Measurements from ENCODE around the gene LENG9.
"Not testable (repeated sequence)": the region's sequence is repeated elsewhere in the genome, so short reads cannot be mapped to it uniquely, and the experiment has no call there.

The LENG9 gene

DNA sequence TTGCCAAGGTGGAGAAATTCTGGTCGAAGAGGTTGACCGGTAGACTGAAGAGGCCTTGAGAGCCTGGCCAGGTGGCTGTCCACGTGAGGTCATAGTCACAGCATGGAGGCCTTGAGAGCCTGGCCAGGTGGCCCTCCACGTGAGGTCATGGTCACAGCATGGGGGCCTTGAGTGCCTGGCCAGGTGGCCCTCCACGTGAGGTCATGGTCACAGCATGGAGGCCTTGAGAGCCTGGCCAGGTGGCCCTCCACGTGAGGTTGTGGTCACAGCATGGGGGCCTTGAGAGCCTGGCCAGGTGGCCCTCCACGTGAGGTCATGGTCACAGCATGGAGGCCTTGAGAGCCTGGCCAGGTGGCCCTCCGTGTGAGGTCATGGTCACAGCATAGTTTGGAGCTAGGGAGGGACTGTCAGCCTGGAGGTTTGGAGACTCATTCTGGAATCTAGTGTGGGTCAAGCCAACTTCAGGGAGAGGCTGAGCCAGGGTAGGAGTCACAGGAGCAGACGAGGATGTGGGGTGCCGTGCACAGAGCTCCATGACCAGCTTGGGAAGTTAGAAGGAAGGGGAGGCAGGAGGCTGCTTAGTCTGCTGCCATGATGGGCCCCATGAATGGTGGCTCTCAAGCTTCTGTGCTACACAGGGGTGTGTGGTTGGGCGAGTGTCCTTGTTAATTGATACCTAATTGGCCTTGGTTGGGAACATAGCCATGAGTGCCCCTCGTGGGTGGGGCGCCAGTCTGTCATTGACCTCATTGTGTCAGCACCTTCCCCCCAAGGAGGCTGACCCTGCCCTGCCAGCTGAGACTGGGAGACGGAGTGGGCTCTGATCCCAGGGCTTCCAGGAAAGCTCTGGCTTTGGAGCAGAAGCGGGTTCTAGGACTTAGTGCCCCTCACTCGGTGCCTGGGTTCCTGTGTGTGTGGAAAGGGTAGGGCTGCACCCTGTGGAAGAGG lies 4.0 kb downstream of the LENG9 start:
- no peak for DNase-seq (ENCODE audit: low spot score)

DNA sequence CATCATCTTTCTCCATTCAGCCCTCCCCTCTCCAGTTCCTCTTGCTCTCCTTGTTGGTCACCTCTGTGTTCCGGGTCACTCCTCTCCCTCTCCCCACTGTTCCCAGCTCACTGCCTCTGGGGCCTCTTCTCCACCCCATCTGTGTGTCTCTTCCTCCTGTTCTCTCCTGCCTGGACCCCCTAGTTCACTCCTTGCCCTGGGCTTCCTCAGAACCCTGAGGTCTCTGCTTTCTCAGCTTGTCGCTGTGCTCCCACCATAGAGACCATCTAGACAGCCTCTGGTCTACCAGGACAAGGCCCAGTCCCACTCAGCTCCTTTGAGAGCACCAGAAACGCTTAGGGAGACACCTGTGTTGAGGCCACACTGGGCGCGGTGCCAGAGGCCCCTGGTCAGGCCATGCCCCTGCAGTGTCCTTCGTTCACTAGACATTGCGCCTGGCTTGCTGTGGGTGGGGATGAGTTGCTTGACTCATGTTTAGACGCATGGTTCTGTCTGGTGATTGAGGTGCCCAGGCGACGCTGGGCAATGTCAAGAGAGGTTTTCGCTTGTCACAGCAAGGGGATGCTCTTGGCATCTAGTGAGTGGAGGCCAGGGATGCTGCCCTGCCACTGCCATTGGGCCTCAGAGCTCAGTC lies 4.8 kb downstream of the LENG9 start:
- no peak for DNase-seq (ENCODE audit: low spot score)

DNA sequence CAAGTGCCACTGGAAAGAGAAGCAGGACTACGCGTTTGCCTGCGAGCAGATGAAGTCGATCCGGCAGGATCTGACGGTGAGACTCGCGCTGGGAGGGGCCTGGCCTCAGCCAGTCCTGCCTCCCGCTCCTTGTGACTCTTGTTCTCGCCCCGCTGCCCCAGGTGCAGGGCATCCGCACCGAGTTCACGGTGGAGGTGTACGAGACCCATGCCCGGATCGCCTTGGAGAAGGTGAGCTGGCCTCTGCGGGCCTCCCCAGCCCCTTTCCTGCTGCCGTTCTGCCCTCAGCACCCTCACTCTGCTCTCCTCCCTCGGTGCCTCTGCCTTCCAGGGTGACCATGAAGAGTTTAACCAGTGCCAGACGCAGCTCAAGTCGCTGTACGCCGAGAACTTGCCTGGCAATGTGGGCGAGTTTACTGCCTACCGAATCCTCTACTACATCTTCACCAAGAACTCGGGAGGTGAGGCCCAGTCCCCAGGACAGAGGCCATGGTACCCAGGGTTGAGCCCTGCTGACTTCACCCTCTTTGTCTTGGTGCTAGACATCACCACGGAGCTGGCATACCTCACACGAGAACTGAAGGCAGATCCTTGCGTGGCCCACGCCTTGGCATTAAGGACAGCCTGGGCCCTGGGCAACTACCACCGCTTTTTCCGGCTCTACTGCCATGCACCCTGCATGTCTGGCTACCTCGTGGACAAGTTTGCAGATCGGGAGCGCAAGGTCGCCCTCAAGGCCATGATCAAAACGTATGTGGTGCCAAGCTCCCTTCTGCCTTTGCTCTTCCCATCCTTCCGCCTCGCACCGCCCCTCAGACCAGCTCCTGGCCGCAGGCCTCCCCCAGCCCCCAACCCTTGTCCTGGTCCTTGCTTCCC lies 5.6 kb downstream of the LENG9 start:
- DNase-seq (ENCODE audit: low spot score): no peak

DNA sequence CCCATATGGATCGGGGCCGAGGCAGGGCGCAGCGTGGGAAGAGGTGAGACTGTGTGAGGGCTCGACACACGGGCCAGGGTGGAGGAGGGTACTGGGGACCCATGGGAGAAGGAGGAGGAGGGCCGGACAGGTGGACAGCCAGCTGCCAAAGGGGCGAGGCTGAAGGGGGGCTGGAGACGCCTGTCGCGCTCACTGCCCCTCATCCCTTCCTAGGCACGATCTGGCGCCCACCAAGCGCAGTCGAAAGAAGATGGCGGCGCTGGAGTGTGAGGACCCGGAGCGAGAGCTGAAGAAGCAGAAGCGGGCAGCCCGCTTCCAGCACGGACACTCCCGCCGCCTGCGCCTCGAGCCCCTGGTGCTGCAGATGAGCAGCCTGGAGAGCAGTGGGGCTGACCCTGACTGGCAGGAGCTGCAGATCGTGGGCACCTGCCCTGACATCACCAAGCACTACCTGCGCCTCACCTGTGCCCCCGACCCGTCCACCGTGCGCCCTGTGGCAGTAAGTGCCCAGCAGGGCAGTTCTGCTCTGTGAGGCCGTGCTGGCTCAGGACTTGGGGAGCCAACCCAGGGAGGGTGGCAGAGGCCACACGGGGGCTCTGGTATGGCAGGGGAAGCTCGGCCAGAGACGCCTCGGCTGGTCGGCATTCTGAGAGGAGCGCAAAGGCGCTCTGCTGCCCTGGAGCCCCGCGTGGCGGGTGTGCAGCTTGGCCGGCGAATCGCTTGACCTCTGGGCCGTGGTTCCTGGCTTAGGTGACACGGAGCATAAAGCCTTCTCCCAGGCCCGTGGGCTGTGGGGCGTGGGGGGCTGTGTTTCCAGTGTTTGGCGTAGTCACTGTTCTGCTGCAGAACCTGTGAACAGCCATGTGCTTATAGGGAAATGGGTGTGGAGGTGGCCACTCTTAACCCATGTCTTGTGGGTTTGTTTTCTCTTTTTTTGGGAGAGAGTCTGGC lies 6.9 kb downstream of the LENG9 start:
- no peak for DNase-seq (ENCODE audit: low spot score)

DNA sequence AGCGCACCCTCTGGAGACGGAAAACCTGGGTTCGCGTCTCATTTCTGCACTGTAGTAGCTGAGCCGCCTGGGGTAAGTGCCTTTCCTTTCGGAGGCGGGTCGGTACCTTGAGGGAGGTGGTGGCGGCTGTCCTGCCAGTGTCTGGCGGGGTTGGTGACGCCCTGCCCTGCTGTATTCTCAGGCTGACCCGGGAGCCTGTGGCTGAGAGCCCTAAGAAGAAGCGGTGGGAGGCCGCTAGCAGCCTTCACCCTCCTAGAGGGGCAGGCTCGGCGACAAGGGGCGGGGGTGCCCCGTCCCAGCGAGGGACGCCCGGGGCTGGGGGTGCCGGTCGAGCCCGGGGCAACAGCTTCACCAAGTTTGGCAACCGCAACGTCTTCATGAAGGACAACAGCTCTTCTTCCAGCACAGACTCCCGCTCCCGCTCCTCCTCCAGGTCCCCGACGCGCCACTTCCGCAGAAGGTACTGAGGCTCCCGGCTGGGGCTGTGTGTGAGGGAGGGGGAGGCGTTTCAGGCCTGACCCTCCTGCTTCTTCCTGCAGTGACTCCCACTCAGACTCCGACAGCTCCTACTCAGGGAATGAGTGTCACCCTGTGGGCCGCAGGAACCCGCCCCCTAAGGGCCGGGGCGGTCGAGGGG lies 7.7 kb downstream of the LENG9 start:
- DNase-seq (ENCODE audit: low spot score): no peak

DNA sequence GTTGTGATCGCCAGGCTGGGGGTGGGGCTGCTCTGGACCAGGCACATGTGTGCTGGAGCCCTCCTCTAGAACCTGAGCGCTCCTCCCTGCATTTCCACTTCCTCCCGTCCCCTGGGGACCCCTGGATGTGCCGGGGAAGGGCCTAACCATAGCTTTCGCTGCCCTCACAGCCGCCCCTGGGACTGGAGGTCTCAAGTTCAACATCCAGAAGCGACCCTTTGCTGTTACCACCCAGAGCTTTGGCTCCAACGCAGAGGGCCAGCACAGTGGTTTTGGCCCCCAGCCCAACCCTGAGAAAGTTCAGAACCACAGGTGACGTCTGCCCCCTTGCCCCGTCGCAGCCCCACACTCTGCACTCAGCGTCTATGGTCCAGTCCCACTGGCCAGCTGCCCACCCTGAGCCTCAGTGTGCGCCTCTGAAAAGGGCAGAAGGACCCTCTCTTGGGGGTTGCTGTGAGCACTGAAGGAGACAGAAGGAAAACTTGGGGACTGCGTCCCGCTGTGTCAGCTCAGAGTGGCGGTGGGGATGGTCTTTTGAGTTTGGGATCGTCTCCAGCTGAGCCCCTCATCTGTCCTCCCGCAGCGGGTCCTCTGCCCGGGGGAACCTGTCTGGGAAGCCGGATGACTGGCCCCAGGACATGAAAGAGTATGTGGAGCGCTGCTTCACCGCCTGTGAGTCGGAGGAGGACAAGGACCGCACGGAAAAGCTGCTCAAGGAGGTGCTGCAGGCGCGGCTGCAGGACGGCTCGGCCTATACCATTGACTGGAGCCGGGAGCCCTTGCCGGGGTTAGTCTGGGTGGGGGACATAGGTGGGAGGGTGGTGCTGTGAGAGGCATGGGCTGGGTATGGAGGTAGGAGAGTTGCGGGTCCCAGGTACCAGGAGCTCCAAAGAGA lies 8.6 kb downstream of the LENG9 start:
- no peak for DNase-seq (ENCODE audit: low spot score)

DNA sequence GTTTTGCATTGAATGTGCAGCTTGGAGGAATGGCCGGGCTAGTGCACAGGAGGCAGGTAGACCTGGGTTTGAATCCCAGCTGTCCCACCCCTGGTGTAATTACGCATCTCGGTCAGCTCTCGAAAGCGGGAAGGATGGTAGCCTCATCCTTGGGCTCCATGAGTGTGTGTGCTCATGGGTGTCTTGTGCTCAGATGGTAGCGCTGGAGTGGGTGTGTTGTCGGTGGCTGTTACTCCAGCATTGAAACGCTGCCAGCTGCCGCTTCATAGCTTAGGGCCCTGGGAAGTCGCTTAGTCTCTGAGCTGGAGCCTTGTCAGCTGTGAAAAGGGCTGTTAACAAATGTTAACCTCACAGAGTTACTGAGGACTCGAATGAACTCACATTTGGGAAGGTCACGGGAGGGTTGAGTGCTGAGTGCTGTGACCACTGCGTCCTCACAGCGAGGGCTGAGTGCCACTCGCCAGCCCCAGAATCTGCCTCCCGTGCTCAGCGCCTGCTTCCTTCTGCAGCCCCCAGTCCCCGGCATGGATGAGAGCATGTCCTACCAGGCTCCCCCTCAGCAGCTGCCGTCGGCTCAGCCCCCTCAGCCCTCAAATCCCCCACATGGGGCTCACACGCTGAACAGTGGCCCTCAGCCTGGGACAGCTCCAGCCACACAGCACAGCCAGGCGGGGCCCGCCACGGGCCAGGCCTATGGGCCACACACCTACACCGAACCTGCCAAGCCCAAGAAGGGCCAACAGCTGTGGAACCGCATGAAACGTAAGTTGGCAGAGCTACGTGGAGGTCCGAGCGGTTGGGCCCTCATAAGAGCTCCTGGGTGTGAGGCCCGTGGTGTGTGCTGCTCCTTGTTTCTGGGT lies 9.4 kb downstream of the LENG9 start:
- DNase-seq (ENCODE audit: low spot score): no peak

DNA sequence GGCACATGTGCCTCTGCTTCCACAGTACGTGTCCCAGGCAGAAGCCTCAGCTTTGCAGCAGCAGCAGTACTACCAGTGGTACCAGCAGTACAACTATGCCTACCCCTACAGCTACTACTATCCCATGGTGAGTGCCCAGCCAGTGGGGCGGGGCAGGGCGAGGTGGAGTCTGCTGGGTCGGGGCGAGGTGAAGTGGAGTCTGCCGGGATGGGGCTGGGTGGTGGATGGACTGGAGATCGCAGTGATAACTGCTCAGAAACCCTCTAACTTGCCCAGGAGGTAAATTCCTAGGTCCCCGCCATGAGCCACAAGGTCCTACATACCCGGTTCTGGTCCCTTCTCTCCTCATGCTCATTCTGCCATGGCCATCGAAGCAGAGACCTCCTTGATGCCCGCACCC lies 11.0 kb downstream of the LENG9 start:
- no peak for DNase-seq (ENCODE audit: low spot score)

DNA sequence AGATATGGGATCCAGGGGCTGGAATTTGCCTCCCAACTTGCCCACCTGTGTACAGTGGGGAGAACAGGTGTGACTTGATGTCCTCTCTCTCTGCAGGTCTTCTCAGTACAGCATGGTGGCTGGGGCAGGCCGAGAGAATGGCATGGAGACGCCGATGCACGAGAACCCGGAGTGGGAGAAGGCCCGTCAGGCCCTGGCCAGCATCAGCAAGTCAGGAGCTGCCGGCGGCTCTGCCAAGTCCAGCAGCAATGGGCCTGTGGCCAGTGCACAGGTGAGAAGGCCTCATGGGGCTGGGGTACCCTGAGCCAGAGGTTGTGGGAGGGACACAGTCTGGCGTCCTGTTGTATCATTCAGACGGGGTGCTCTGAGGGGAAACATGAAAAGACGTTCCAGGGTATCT lies 11.6 kb downstream of the LENG9 start:
- DNase-seq (ENCODE audit: low spot score): no peak

DNA sequence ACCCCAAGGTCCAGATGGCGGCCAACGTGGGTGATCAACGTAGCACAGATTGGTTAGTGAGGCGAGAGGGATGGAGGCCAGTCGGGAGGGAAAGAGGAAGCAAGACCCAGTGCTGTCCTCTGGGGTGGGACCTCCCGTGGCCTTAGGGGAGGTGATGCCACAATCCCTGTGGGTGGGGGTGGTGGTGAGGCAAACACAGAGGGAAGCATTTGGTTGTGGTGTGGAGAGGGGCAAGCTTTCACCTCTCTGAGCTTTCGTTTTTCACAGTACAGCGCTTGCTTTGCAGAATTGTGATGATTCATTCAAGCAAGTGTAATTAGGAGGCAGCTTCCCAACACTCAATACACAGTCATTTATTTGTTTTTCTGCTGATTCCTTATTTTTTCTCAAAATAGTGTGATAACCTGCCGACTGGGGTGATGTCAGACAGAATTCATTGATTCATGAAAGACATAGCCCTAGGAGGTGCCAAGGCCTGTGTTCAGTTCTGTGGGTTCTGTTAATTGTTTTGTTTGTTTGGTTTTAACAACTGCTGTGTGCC lies 12.2 kb downstream of the LENG9 start:
- no peak for DNase-seq (ENCODE audit: low spot score)

DNA sequence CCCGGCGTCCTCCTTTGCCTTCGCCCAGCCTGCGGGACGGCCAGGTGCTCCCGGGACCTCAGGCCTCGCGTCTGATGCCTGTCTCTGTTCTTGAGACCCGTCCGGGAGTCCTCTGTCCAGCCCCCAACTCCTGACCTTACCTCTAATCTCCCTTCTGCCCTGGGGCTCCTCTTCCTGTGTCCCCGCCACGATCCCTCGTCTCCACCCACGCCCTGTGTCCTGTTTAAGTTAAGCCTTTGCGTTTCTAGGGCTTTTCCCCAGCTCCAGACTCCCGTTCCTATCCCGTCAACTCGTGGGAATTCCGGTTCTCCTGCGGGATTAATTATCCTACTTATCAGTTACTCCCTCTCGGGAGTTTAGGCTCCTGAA lies 13.9 kb downstream of the LENG9 start:
- no peak for DNase-seq (ENCODE audit: low spot score)

DNA sequence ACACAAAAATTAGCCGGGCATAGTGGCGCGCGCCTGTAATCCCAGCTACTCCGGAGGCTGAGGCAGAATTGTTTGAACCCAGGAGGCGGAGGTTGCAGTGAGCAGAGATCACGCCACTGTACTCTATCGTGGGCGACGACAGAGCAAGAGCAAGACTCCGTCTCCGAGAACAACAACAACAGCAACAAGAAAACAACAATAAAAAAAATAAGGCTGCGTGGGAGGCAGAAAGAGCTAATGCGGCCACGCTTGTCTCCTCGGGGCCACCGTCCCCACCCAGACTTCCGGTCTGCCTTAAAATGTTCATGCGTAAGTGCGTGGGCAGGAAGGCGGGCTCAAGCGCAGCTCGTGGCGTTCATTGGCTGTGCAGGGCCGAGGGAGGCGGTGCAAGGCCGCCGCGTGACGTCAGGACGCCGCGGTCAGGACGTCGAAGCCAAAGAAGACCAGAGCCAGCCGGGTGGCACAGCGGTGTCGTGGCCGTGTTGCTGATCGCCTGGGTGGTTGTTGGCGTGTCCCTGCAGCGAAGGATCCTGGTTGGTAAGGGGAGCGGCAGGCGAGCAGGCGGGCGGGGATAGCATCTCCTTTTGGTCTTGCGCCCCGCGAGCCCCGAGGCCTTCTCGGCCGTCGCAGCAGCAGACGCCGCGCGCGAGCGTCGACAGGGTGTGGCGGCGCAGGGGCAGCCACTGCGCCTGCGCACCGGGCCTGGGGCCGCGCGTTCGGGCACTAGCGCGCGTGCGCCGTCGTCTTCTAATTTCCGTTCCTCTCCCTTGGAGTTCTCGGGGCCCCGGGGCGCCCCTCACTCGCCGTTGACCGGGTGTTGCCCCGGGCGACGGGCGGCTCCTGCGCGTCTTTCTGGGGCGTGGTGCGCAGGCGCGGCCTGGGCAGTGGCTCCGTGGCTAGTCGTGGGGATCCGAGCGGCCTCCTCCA lies 14.5 kb downstream of the LENG9 start, which contains the start of gene LENG8:
TSS of gene LENG8 (plus strand) at position 426 of the 927 bp plus-strand sequence. CDS start 2,146 bp downstream, outside the sequence.
- peak; percentile 98 for DNase-seq (ENCODE audit: low spot score)

DNA sequence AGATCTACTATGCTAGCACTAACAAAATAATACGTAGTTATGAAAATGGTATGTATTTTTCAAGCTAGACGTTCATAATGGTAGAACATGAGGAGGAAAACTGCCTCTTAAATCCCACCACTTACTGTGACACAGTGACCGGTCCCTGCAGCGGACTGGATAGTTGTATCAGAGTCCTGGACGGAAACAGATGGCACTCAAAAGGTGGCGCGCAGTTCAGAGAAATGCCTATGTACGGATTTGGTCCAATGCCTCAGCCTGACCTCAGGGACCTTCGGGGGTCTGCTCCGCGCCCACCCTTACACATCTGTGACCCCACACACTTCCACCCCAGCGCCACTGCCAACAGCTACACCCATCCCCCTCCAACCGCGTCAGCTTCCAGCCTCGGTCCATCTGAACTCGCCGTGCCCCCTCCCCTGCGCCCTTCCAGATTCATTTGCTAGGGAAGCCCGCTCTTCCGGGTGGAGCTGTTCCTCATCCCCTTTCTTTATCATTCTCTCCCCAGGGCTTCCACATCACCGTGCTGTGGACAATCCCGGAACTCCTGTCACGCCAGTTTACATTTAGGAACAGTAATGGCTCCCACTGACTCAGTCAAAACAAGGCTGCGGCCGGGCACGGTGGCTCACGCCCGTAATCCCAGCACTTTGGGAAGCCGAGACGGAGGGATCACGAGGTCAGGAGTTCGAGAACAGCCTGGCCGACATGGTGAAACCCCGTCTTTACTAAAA lies 15.4 kb downstream of the LENG9 start:
- DNase-seq (ENCODE audit: low spot score): peak; percentile 25

DNA sequence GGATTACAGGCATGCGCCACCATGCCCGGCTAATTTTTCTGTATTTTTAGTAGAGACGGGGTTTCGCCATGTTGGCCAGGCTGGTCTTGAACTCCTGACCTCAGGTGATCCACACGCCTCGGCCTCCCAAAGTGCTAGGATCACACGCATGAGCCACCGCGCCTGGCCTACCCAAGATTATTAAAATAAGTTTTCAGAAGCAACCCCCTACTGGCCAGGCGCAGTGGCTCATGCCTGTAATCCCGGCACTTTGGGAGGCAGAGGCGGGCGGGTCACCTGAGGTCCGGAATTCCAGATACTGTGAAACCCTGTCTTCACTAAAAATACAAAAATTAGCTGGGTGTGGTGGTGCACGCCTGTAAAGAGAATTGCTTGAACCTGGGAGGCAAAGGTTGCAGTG lies 17.2 kb downstream of the LENG9 start:
- DNase-seq (ENCODE audit: low spot score): not testable (repeated sequence)

DNA sequence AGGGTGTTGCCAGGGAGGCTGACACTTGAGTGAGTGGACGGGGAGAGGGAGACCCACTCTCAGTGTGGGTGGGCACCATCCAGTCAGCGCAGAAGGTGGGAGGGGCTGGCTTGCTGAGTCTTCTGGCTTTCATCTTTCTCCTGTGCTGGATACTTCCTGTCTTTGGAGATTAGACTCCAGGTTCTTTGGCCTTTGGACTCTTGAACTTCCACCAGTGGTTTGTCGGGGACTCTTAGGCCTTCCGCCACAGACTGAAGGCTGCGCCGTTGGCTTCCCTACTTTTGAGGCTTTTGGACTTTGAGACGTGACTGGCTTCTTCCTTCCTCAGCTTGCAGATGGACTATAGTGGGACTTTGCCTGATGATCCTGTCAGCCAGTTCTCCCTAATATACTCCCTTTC lies 18.8 kb downstream of the LENG9 start:
- no peak for DNase-seq (ENCODE audit: low spot score)

DNA sequence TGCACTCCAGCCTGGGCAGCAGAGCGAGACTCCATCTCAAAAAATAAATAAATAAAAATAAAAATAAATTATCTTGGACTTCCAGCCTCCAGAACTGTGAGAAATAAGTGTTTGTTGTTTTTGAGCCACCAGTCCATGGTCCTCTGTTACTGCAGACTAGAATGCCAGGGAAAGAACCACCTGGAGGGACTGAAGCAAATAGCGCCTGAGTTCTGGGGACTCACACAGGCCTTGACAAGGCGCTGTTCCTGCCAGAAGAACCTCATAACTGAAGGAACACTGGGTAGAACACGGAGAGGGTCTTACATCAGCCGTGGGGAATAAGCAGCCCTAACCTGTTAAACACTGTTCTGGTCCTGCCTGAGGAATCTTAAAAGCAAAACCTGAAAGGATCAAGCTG lies 22.9 kb downstream of the LENG9 start:
- no peak for DNase-seq (ENCODE audit: low spot score)
